ENCODE data around the gene PSKH1.
"Not testable (repeated sequence)": the region's sequence is repeated elsewhere in the genome, so short reads cannot be mapped to it uniquely, and the experiment has no call there.

PSKH1 gene

DNA sequence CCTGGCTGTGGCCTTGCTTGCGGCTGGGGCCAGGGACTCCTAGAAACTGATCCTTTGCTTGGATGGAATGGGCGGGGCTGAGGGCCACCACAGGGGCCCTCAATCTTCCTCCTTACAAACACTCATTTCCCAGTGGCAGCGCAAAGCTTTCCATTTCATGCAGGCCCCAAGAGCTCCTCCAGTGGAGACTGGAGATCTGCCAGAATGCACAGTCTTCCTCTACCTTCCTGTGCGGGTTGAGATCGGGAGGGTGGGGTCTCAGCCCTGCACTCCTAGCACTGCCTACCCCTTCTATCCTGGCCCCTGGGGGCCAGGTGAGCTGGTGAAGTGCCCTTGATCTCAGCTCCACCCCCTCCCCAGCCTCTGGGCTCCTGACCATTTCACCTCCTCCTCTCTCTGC, 6.7 kb upstream of the PSKH1 start:
- DNase-seq (ENCODE audit: low read depth) = no peak

GRCh38 chr16:67888331-67888730, 4.7 kb upstream of the PSKH1 start:
- no peak for DNase-seq (ENCODE audit: low read depth)

- no peak for DNase-seq (ENCODE audit: low read depth)
These were observed 679 bp upstream of the PSKH1 start for GRCh38 chr16:67892375-67892774.

- no peak for DNase-seq (ENCODE audit: low read depth)
These were observed 817 bp downstream of the PSKH1 start for GRCh38 chr16:67893743-67894399.

DNA sequence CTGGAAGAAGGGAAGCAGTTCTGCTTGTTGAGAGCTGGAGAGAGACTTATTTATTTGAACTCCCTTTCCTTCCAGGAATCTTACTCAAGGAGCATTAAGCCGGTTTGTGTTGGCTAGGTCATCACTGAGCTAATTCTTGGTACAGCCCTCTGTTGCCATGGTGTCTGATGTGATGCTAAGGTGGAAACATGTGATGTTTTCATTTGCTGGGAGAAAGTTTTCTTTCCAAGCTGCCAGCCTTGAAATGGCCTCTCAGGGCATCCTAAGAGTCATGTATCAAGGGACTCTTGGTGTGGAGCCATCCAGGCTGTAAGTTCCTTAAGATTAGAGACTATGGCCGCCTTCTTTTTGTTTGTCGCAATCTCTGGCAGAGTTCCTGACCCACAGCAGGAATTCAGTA, 4.2 kb downstream of the PSKH1 start:
- no peak for DNase-seq (ENCODE audit: low read depth)

GRCh38 chr16:67901734-67902133, 8.7 kb downstream of the PSKH1 start:
- no peak for DNase-seq (ENCODE audit: low read depth)

DNA sequence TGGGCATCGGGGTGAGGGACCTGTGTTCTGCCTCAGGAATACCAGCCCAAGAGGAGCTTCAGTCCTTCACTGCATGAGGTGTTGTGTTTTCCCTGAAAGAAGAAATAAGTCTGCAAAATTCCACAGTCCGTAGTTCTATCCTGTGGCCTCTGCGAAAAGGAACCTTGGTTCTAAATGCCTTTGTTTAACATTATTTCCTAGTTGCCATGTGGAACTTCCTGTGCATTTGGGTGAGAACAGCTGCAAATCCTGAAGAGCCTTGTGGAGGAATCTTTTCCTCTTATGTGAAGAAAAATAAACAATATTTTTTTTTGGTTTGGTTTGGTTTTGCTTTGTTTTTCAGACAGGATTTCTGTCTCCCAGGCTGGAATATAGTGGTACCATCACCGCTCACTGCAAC, 9.8 kb downstream of the PSKH1 start:
- no peak for DNase-seq (ENCODE audit: low read depth)

- DNase-seq (ENCODE audit: low read depth) = no peak
These were observed 14.5 kb downstream of the PSKH1 start for GRCh38 chr16:67907397-67908180.

DNA sequence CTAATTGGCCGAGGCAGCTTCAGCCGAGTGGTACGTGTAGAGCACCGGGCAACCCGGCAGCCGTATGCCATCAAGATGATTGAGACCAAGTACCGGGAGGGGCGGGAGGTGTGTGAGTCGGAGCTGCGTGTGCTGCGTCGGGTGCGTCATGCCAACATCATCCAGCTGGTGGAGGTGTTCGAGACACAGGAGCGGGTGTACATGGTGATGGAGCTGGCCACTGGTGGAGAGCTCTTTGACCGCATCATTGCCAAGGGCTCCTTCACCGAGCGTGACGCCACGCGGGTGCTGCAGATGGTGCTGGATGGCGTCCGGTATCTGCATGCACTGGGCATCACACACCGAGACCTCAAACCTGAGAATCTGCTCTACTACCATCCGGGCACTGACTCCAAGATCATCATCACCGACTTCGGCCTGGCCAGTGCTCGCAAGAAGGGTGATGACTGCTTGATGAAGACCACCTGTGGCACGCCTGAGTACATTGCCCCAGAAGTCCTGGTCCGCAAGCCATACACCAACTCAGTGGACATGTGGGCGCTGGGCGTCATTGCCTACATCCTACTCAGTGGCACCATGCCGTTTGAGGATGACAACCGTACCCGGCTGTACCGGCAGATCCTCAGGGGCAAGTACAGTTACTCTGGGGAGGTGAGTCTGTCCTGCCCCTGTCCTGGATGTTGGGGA, 16.1 kb downstream of the PSKH1 start:
- DNase-seq (ENCODE audit: low read depth) = no peak

- no peak for DNase-seq (ENCODE audit: low read depth)
These were observed 17.1 kb downstream of the PSKH1 start for GRCh38 chr16:67910158-67910557.

DNA sequence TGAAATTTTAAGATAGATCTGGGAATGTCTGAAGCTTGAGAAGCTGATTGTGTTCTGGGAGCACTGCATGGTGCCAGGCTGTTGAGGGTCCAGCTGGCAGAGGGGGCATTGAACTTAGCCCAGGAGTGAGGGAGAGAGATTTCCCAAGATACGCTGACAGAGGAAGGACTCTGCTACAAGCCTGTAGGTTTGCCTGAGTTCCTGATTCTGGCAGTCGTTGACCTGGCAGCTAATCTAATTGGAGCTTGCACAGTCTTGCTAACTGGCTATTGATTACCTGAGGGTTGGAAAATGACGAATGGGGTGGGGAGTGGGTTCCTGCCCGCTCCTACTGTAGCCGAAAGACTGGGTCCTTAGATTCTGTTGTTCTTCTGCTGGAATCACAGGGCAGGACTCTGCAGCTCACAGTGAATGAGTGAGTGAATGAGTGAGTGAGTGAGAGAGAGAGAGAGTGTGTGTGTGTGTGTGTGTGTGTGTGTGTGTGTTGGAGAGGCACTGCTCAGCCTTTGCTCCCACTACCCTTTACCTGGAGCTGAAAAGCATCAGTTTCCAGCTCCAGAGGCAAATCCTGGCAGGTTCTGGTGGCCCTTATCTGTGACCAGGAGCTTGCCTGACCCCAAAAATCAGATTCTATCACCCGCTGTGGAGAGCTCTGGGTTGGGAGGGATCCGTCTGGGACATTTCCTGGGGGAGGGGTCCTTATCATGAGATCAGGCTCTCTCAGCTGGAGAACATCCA, 21.9 kb downstream of the PSKH1 start:
- DNase-seq (ENCODE audit: low read depth) = no peak

- DNase-seq (ENCODE audit: low read depth) = not testable (repeated sequence)
These were observed 22.4 kb downstream of the PSKH1 start for GRCh38 chr16:67915496-67915769.

DNA sequence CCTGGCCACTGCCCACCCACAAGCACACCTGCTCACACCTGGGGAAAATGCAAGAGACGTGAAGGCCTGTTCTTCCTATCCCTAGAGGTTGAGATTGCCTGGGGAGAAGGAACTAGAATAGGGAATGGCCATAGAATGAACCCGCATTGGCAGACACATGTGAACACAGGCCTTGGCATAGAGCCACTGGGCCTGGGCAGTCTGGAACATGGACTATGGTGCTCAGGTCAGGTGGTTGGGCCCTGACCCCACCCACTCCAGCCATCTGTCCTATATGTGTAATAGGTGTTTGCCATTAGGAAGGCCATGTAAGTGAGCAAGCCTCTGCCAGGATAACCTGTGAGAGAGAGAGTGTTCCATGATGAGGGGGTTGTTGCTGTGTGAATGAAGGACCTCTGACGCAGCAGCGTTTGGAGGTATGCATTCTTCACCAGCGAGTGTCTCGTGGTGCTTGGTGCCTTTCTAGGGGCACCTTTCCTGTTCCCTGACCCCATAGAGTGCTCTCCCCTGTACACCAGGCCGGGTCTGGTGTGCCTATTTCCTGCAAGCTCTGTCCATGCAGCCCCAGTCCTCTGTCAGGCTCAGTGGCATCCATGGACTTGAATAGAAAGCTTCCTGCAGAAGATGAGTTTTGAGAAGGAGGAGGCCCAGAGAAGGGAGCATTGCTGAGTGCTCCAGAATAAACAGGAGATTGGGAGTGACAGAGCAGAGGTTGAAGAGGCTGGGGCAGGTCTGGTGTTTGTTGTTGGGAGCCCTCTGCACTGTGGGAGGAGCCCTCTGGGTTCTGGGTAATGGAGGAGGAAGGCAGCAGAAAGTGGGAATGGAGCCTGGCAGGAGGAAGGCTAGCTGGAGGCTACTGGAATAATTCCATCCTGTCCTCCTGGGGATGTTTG, 23.0 kb downstream of the PSKH1 start:
- no peak for DNase-seq (ENCODE audit: low read depth)

DNA sequence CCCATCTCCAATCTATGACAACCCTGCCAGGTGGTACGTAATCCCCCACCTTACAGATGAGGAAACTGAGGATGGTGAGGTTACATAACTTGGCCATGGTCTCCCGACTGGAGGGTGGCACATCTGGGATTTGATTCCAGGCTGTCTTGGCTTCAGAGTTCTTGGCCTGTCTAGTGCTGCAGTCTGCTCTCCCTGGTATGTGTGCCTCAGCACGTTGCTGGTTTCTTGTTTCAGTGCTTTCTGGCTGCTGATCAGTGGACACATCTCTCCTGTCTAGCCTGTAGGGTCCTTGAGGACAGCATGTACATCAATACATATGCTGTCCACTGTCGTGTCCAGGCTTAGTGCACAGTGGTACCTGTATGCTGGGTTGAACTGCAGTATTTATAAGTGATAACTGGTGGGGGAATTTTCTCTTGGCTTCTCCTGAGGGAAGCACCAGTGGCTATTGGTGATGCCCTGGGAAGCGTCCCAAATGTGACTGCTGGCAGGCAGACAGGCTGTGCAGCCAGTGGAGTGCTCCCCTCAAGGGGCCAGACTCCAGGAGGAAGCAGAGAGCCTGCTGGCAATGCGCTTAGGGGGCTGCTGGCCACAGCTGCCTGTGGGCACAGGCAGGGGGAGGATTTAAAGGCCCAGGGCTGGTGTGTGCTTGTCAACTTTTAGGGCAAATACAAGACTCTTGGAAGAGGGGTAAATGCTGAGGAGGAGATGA, 24.2 kb downstream of the PSKH1 start:
- no peak for DNase-seq (ENCODE audit: low read depth)

- peak; percentile 34 for DNase-seq (ENCODE audit: low read depth)
These were observed 24.8 kb downstream of the PSKH1 start for GRCh38 chr16:67917852-67918236.

DNA sequence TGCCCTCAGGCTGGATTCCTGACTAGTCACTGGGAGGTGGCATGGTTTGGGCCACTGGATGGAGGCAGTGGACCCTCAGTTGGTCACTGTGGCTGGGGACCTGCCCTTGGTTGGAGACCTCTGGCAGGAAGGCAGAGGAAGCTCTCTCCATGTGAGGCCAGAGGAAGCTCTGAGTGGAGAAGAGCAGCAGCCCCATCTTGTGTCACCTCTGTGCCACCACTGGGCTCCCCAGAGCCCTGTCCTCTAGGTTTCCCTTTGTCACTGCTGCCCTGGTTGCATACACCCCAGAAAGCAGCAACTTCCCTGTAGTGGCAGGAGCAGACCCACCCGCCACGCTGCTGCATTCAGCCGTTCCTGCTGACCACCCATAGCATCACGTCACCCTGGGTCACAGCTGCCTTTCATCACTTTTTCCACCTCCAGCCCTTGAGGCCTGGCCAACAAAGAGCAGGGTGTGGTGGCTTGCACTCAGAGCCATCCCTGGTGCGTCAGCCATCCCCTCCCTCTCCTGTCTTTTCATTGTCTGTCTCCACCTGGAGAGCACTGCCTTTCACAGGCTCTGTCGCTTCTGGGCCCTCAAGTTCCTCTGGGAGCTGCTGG, 26.7 kb downstream of the PSKH1 start:
- DNase-seq (ENCODE audit: low read depth) = no peak

GRCh38 chr16:67922221-67922620, 29.2 kb downstream of the PSKH1 start:
- DNase-seq (ENCODE audit: low read depth) = no peak

DNA sequence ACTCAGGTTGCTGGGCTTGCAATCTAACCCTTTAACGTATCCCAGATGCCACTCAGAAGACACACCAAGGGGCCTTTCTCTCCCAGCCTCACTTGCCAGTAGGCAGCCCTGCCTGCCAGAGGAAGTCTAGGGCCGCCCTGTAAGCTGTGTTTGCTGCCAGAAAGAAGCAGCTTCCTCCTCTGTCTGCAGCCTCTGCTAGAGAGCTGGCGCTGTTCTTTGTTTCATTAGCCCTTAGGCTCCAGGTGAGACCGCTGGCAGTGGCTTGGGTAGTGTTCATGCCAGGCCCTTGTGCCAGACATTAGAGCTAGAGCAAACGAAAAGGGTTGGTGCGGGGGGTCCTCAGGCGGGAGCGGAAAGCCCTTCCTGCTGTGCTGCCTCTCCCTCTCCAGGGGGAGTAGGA, 29.7 kb downstream of the PSKH1 start:
- DNase-seq (ENCODE audit: low read depth) = no peak

- DNase-seq (ENCODE audit: low read depth) = no peak
These were observed 30.5 kb downstream of the PSKH1 start for GRCh38 chr16:67923414-67924116.
